H1 (cell line): ENCODE measurements around the gene RD3L. TPM values are rescaled to one million over a fixed set of nuclear protein-coding genes. Genes with fewer than 3 reads are reported as not detected.

Experiments
- CTCF ChIA-PET: fragments of 300-600 bp; sonication (Branson Sonifier 250); formaldehyde crosslinking; loops from one replicate; lab custom pipeline; 2021; ENCODE audit not compliant: partially characterized antibody; lab: Charles Lee
- POLR2A ChIA-PET: fragments of 300-600 bp; sonication (Branson Sonifier 250); formaldehyde crosslinking; loops from one replicate; lab custom pipeline; 2021; ENCODE audit warnings: inconsistent platforms; ENCODE audit not compliant: partially characterized antibody; lab: Charles Lee
- DNase-seq, 2 experiments: peaks; one replicate each; pipeline versions ENCODE4 v3.0.0 to v3.0.0-alpha.2; 2010 to 2022; ENCODE audit warnings: low spot score in 2 of 2, low read depth in 1 of 2, mixed read lengths in 1 of 2
- FAIRE-seq: peaks from 2 replicates; lab custom pipeline; 2011; peaks lifted over from hg19 to GRCh38; lab: Jason Lieb, UNC
- H2AFZ ChIP-seq: 2 replicates; pipeline ENCODE4 v1.8.1; 2012; ENCODE audit warnings: low read length, inconsistent platforms
- H2AK5ac ChIP-seq: 2 replicates; pipeline ENCODE4 v1.6.1; 2013; ENCODE audit warnings: low read depth, low read length
- H2BK120ac ChIP-seq: replicated peaks from 2 replicates; pipeline ENCODE3; 2013; ENCODE audit warnings: low read depth, low read length, inconsistent platforms
- H2BK12ac ChIP-seq: 2 replicates; pipeline ENCODE4 v1.6.1; 2013; ENCODE audit warnings: low read depth, low read length
- H2BK15ac ChIP-seq: 2 replicates; pipeline ENCODE4 v1.6.1; 2013; ENCODE audit warnings: low read length
- H2BK20ac ChIP-seq: 2 replicates; pipeline ENCODE4 v1.6.1; 2013; ENCODE audit warnings: low read length
- H2BK5ac ChIP-seq: 2 replicates; pipeline ENCODE4 v1.6.1; 2013; ENCODE audit warnings: low read depth, low read length
- H3K14ac ChIP-seq: 2 replicates; pipeline ENCODE4 v1.6.1; 2013; ENCODE audit warnings: inconsistent platforms; ENCODE audit not compliant: insufficient read length
- H3K18ac ChIP-seq: 2 replicates; pipeline ENCODE4 v1.6.1; 2013; ENCODE audit warnings: low read length; ENCODE audit errors: extremely low read depth
- H3K23ac ChIP-seq: 2 replicates; pipeline ENCODE4 v1.6.1; 2013; ENCODE audit warnings: inconsistent platforms; ENCODE audit not compliant: insufficient read length
- H3K23me2 ChIP-seq: 2 replicates; pipeline ENCODE4 v1.6.1; 2013; ENCODE audit warnings: low read depth, low read length
- H3K27ac ChIP-seq: 2 replicates; pipeline ENCODE4 v1.6.1; 2011; ENCODE audit warnings: low read depth, low read length, inconsistent platforms
- H3K27me3 ChIP-seq, 4 experiments: replicated peaks in 1 of 4; 1 replicate in 1 of 4; 2 replicates in 3 of 4; pipeline versions ENCODE4 v1.6.1 to v1.8.1; 2011 to 2013; ENCODE audit warnings: low read length in 3 of 4, mild to moderate bottlenecking in 3 of 4, inconsistent platforms in 2 of 4, mixed read lengths in 2 of 4, moderate library complexity in 1 of 4; ENCODE audit not compliant: control insufficient read depth in 3 of 4, insufficient read depth in 3 of 4; ENCODE audit errors: extremely low read depth in 1 of 4
- H3K36me3 ChIP-seq, 4 experiments: 2 replicates each; pipeline versions ENCODE4 v1.6.1 to v1.8.1; 2011 to 2013; ENCODE audit warnings: mild to moderate bottlenecking in 4 of 4, low read length in 3 of 4, moderate library complexity in 2 of 4, control low read depth in 1 of 4, inconsistent platforms in 1 of 4; ENCODE audit not compliant: insufficient read depth in 4 of 4, control insufficient read depth in 2 of 4
- H3K4ac ChIP-seq: replicated peaks from 2 replicates; pipeline ENCODE3; 2013; ENCODE audit warnings: low read length, low read depth, mixed read lengths, inconsistent platforms; ENCODE audit not compliant: insufficient read length
- H3K4me1 ChIP-seq, 4 experiments: replicated peaks in 1 of 4; 1 replicate in 1 of 4; 2 replicates in 3 of 4; pipeline versions ENCODE4 v1.6.1 to v1.8.1; 2011 to 2013; ENCODE audit warnings: low read length in 3 of 4, inconsistent platforms in 2 of 4, mixed read lengths in 1 of 4; ENCODE audit not compliant: insufficient read depth in 4 of 4, control insufficient read depth in 3 of 4
- H3K4me2 ChIP-seq, 2 experiments: 2 replicates each; pipeline versions ENCODE4 v1.6.1 to v1.8.1; 2011 to 2013; ENCODE audit warnings: low read depth in 2 of 2, low read length in 2 of 2, control low read depth in 1 of 2, inconsistent platforms in 1 of 2, mild to moderate bottlenecking in 1 of 2; ENCODE audit not compliant: insufficient read depth in 1 of 2
- H3K4me3 ChIP-seq, 4 experiments: fragments of 200-600, 300-600 bp in 1 of 4; sonication (generic), shearing (Covaris generic), sonication (Bioruptor Twin) in 1 of 4; 2 replicates each; pipeline versions ENCODE4 v1.5.1 to v1.8.1; 2011 to 2016; ENCODE audit warnings: low read length in 4 of 4, low read depth in 3 of 4, control low read depth in 2 of 4, inconsistent platforms in 2 of 4, mild to moderate bottlenecking in 2 of 4, mixed read lengths in 1 of 4, moderate library complexity in 1 of 4; ENCODE audit not compliant: insufficient read depth in 2 of 4; ENCODE audit errors: extremely low read depth in 1 of 4
- H3K56ac ChIP-seq: replicated peaks from 2 replicates; pipeline ENCODE3; 2013; ENCODE audit warnings: low read depth, mild to moderate bottlenecking, mixed read lengths, low read length, inconsistent platforms; ENCODE audit not compliant: insufficient read length
- H3K79me1 ChIP-seq: 2 replicates; pipeline ENCODE4 v1.6.1; 2013; ENCODE audit warnings: low read depth, low read length, control low read depth
- H3K79me2 ChIP-seq, 2 experiments: 2 replicates each; pipeline versions ENCODE4 v1.6.1 to v1.8.1; 2012 to 2013; ENCODE audit warnings: low read length in 2 of 2, mild to moderate bottlenecking in 2 of 2, inconsistent platforms in 1 of 2; ENCODE audit not compliant: insufficient read depth in 2 of 2, control insufficient read depth in 1 of 2
- H3K9ac ChIP-seq, 4 experiments: replicated peaks in 1 of 4; 1 replicate in 1 of 4; 2 replicates in 3 of 4; pipeline versions ENCODE4 v1.6.1 to v1.8.1; 2011 to 2013; ENCODE audit warnings: low read depth in 3 of 4, low read length in 3 of 4, control low read depth in 2 of 4, mild to moderate bottlenecking in 2 of 4, moderate library complexity in 2 of 4, inconsistent platforms in 1 of 4; ENCODE audit errors: extremely low read depth in 1 of 4
- H3K9me3 ChIP-seq, 2 experiments: 2 replicates each; pipeline versions ENCODE4 v1.6.1 to v1.8.1; 2012 to 2013; ENCODE audit warnings: mild to moderate bottlenecking in 2 of 2, moderate library complexity in 2 of 2, control low read depth in 1 of 2, inconsistent platforms in 1 of 2, low read depth in 1 of 2, low read length in 1 of 2, mixed read lengths in 1 of 2; ENCODE audit not compliant: insufficient read depth in 2 of 2
- H4K20me1 ChIP-seq, 2 experiments: replicated peaks in 1 of 2; 2 replicates each; pipeline versions ENCODE3 to v1.8.1; 2011 to 2013; ENCODE audit warnings: inconsistent platforms in 2 of 2, low read length in 2 of 2, mild to moderate bottlenecking in 1 of 2; ENCODE audit not compliant: insufficient read depth in 2 of 2, control insufficient read depth in 1 of 2
- H4K5ac ChIP-seq: 2 replicates; pipeline ENCODE4 v1.6.1; 2013; ENCODE audit warnings: low read length, low read depth, mixed read lengths, inconsistent platforms; ENCODE audit not compliant: insufficient read length
- H4K8ac ChIP-seq: 2 replicates; pipeline ENCODE4 v1.8.0; 2013; ENCODE audit warnings: mild to moderate bottlenecking, moderate library complexity, low read length, inconsistent platforms; ENCODE audit not compliant: insufficient read depth; ENCODE audit errors: extremely low read depth
- H4K91ac ChIP-seq: replicated peaks from 2 replicates; pipeline ENCODE3; 2013; ENCODE audit warnings: low read length, mixed read lengths, inconsistent platforms; ENCODE audit not compliant: insufficient read length
- POLR2AphosphoS5 ChIP-seq: IDR thresholded peaks from 2 replicates; pipeline ENCODE4 v1.6.1; 2011; ENCODE audit warnings: low read depth, low read length
- WGBS, 2 experiments: shearing (Covaris generic) in 1 of 2; methylation state at CpG; one replicate each; pipeline versions ENCODE4 v1.1.6 to v1.1.7; 2013 to 2015; ENCODE audit warnings: low lambda C conversion rate in 2 of 2, mixed read lengths in 2 of 2, inconsistent platforms in 1 of 2, low coverage in 1 of 2, missing lambda C conversion rate in 1 of 2; ENCODE audit not compliant: insufficient replicate concordance in 2 of 2, insufficient coverage in 1 of 2, insufficient read length in 1 of 2; ENCODE audit errors: extremely low coverage in 1 of 2, missing lambda C conversion rate in 1 of 2; 5-methylcytosine and 5-hydroxymethylcytosine counted together
- polyA plus RNA-seq, 7 experiments: library from polyadenylated mRNA; depleted of rRNA in 3 of 7; stranded (reverse) in 5 of 7; unstranded in 2 of 7; fragments of >200 nt in 5 of 7; fragments of 200-250 nt in 2 of 7; gene quantifications; 1 replicate in 5 of 7; 2 replicates in 1 of 7; 4 replicates in 1 of 7; pipeline versions ENCODE4 v1.2.1 to v1.2.3, GENCODE V29; 2011 to 2013; ENCODE audit warnings: missing spikeins in 2 of 7, mixed read lengths in 2 of 7
- total RNA-seq: library from RNA; stranded (reverse); fragmentation: NEBNext Ultra II Directional; extraction: Animal tissue kit (Norgen Biotek cat#: 25700); gene quantifications from 2 replicates; pipeline ENCODE4 v1.2.1, GENCODE V29; 2021

Gene RD3L
- total and polyA plus RNA-seq, 2 of the 8 experiments (the other 6 are each of a cell fraction or from before 2014, with no cell fraction given) = not detected

DNA sequence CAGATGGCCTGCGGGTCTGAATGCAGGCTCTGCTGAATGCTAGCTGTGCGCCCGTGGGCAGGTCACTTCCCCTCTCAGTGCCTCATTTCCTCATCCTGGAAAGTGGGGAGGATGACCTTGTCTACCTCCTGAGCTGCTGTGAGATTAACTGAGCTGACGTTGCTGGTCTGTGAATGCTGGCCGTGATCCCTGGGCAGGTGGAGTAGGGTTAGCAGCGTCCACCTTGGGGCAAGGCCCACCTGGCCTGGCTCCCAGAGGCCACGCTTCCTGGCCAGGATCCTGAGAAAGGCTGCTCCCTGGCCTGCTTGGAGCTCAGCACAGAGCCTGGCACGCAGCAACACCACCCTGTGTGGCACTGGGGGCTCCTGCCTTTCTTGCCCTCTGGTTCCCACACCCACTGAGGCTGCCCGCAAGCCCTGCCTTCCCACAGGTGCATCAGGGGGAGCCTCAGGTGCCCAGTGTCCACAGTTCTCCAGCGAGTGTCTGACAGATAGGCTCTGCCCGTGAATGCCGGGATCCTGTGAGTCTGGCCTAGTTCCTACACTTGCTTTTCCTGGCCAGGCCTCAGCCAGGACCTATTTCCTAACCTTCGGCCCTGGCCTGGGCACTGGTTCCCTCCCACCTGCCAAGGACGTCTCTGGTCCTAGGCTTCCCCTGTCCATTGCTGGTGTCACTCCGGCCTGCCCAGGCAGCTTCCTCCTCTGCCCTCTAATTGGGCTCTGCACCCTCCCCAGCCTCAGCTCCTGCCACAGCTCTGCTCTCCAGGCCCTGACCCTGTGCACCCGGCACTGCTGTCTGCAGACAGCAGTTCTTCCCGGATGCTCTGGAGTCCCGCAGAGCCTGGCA lies 51.3 kb downstream of the RD3L start:
- 83% methylated on average over 18 of the region's 18 CpGs; no CpG with 5 or more reads in 1 of the 2 experiments for WGBS, 2 experiments
- H3K4ac ChIP-seq = no peak overlapping the region

More for the DNA sequence above, 51.3 kb downstream of the RD3L start:
- Histone ChIP-seq H4K20me1 (peaks cover 0 to 3% of the 10 kb centered on the region in 2 experiments), H3K4me2 (no peak overlapping the region), H3K23me2 (no peaks in the 10 kb centered on the region), H4K8ac (peak overlapping the region; percentile 21; the same call in 1 of the 2 replicates), H3K79me2 (no peaks in the 10 kb centered on the region), H3K27ac (no peak overlapping the region), H3K36me3 (no peaks in the 10 kb centered on the region), H3K4me3 (no peak overlapping the region), H3K79me1 (no peaks in the 10 kb centered on the region), H3K4me1 (peaks cover 0 to 8% (median under 1%) of the 10 kb centered on the region in 4 experiments; a peak in 3 of 7 replicates), H2BK15ac (no peak overlapping the region), H3K27me3 (no peaks in the 10 kb centered on the region), H2AFZ (no peak overlapping the region), H3K14ac (no peak overlapping the region), H3K9ac (no peak overlapping the region), H4K91ac (no peak overlapping the region), H3K9me3 (no peaks in the 10 kb centered on the region), H3K56ac (no peak overlapping the region), H2AK5ac (peak overlapping the region; percentile 6; the same call in 1 of the 2 replicates), H2BK20ac (0 out of 2 replicates have a peak overlapping the region, but pooled peaks have one; percentile 48)
- ChIA-PET POLR2A (no interaction called here), CTCF (interaction anchor here (0.7 to 1.5 kb wide), 8 partner anchors 9 to 110 kb away, joined by 3 to 9 read pairs (median 4); no protein-coding TSS in a partner anchor)
- no peak for FAIRE-seq
- no peak for TF ChIP-seq POLR2AphosphoS5
- TF ChIP-seq, all 59 proteins: peak for 0
- Histone ChIP-seq H2BK120ac (no peak overlapping the region), H3K18ac (no peak overlapping the region; the same call in 1 of the 2 replicates), H4K5ac (no peak overlapping the region), H2BK5ac (no peak overlapping the region), H2BK12ac (no peak overlapping the region), H3K23ac (no peak overlapping the region)
- DNase-seq = no peak

Other genes starting within 250 kb of the RD3L start
- 41.7 and 41.8 TPM in 2 replicates for gene XRCC3, start 227.1 kb downstream of the RD3L start, total RNA-seq
- gene XRCC3, start 227.1 kb downstream of the RD3L start, polyA plus RNA-seq (2011; rRNA removed) = 36.9 and 51.2 TPM in 2 replicates
- 44.3 and 53.4 TPM in 2 replicates for gene ZFYVE21, start 226.7 kb downstream of the RD3L start, total RNA-seq
- gene ZFYVE21, start 226.7 kb downstream of the RD3L start, polyA plus RNA-seq (2011; rRNA removed) = 127 and 143 TPM in 2 replicates
- gene PPP1R13B, start 95.0 kb downstream of the RD3L start, total RNA-seq = 8.9 and 9.7 TPM in 2 replicates
- 2.6 and 4.5 TPM in 2 replicates for gene PPP1R13B, start 95.0 kb downstream of the RD3L start, polyA plus RNA-seq (2011; rRNA removed)
- gene TDRD9, start 14.1 kb downstream of the RD3L start, total RNA-seq = not detected in 2 replicates
- not detected in 2 replicates for gene TDRD9, start 14.1 kb downstream of the RD3L start, polyA plus RNA-seq (2011; rRNA removed)
- 0.34 and 0.46 TPM in 2 replicates for gene ASPG, start 143.2 kb upstream of the RD3L start, total RNA-seq
- 0.59 and 0.89 TPM in 2 replicates for gene ASPG, start 143.2 kb upstream of the RD3L start, polyA plus RNA-seq (2011; rRNA removed)
- 41.6 and 42.3 TPM in 2 replicates for gene KIF26A, start 196.1 kb upstream of the RD3L start, total RNA-seq
- 11.5 and 25.9 TPM in 2 replicates for gene KIF26A, start 196.1 kb upstream of the RD3L start, polyA plus RNA-seq (2011; rRNA removed)